Glutamatergic neuron (in vitro differentiated cells): Measurements from ENCODE around the gene GLCE. TPM values are rescaled to one million over a fixed set of nuclear protein-coding genes. Genes with fewer than 3 reads are reported as not detected.

Experiments used
- DNase-seq: peaks from one replicate; pipeline ENCODE4 v3.0.0; 2022
- H3K27ac Mint-ChIP-seq: one replicate; pipeline ENCODE4 v1.8.0; 2020; ENCODE audit warnings: mild to moderate bottlenecking, mixed read lengths, inconsistent platforms; ENCODE audit not compliant: unreplicated experiment
- H3K27me3 Mint-ChIP-seq: one replicate; pipeline ENCODE4 v1.8.0; 2020; ENCODE audit warnings: mild to moderate bottlenecking, moderate library complexity, mixed read lengths, inconsistent platforms; ENCODE audit not compliant: unreplicated experiment
- H3K36me3 Mint-ChIP-seq: one replicate; pipeline ENCODE4 v1.8.0; 2020; ENCODE audit warnings: mild to moderate bottlenecking, mixed read lengths, inconsistent platforms; ENCODE audit not compliant: unreplicated experiment
- H3K4me1 Mint-ChIP-seq: one replicate; pipeline ENCODE4 v1.8.0; 2020; ENCODE audit warnings: mild to moderate bottlenecking, low read depth, mixed read lengths, inconsistent platforms; ENCODE audit not compliant: unreplicated experiment
- H3K4me3 Mint-ChIP-seq: one replicate; pipeline ENCODE4 v1.8.0; 2020; ENCODE audit warnings: mild to moderate bottlenecking, mixed read lengths, inconsistent platforms; ENCODE audit not compliant: unreplicated experiment
- H3K9me3 Mint-ChIP-seq: one replicate; pipeline ENCODE4 v1.8.0; 2020; ENCODE audit warnings: mild to moderate bottlenecking, moderate library complexity, mixed read lengths, inconsistent platforms; ENCODE audit not compliant: unreplicated experiment
- total RNA-seq: library from RNA; stranded (reverse); fragmentation: NEBNext Ultra II Directional; extraction: Animal tissue kit (Norgen Biotek cat#: 25700); gene quantifications from one replicate; pipeline ENCODE4 v1.2.1, GENCODE V29; 2021; ENCODE audit not compliant: unreplicated experiment
- TF ChIP-seq, protein P1 (sequence below): fragments of 200-600 bp; sonication (generic); IDR thresholded peaks from one replicate; pipeline ENCODE4 v1.5.0; 2021; ENCODE audit not compliant: partially characterized antibody, unreplicated experiment

GLCE gene
- total RNA-seq, 1 donor from 2014 or later = 6.7 TPM

DNA sequence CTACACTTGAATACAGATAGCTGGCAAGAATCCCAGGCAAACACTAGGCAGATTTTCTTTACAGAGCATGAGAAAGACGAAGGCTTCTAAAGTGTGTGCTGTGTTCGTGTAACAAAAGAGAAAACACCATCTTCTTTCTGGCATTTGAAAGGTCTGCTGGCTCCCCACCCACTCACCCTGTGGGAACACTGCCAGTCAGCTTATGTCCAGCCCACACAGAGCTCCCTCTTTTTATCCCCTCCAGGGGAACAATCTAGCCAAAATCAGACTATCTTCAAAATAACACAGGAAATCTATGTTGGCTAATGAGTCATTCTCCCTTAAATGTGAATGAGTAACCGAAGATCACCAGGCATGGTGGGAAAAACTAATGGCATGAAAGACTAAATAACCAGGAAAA lies 92.7 kb downstream of the GLCE start:
- no peak for DNase-seq
- TF ChIP-seq, protein P1, sequence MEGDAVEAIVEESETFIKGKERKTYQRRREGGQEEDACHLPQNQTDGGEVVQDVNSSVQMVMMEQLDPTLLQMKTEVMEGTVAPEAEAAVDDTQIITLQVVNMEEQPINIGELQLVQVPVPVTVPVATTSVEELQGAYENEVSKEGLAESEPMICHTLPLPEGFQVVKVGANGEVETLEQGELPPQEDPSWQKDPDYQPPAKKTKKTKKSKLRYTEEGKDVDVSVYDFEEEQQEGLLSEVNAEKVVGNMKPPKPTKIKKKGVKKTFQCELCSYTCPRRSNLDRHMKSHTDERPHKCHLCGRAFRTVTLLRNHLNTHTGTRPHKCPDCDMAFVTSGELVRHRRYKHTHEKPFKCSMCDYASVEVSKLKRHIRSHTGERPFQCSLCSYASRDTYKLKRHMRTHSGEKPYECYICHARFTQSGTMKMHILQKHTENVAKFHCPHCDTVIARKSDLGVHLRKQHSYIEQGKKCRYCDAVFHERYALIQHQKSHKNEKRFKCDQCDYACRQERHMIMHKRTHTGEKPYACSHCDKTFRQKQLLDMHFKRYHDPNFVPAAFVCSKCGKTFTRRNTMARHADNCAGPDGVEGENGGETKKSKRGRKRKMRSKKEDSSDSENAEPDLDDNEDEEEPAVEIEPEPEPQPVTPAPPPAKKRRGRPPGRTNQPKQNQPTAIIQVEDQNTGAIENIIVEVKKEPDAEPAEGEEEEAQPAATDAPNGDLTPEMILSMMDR = no peak
- Mint-ChIP-seq H3K9me3 (no peaks in the 10 kb centered on the region), H3K4me1 (no peaks in the 10 kb centered on the region), H3K27me3 (no peaks in the 10 kb centered on the region), H3K27ac (no peak overlapping the region), H3K36me3 (no peaks in the 10 kb centered on the region), H3K4me3 (no peak overlapping the region)

DNA sequence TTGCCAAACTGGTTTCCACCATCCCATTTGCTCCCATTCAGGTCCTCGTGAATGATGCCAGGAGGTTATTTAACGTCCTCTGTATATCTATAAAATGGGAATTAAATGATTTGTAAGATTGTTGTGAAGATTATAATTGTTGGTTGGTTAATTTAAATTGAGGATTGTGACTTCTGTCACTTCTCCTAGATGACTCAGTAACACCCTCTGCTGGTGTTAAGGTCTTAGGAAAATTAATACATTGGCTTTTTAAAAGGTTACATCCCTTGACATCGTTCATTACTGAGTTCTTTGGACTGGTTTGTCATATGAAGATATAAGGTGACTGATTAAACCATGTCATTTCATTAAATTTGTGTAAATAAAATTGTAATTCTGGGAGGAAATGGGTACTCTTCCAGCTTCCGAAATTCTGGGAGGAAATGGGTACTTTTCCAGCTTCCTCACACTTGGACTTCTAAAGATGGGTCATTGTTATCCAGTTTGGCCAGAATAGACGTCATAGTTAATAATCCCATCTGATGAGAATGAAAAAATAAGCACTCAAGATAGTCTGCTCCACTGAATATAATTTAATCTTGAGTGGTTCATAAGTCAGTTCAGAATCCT lies 105.0 kb downstream of the GLCE start:
- no peak overlapping the region for H3K27ac Mint-ChIP-seq
- no peaks in the 10 kb centered on the region for H3K4me1 Mint-ChIP-seq
- H3K27me3 Mint-ChIP-seq = no peaks in the 10 kb centered on the region
- no peak overlapping the region for H3K4me3 Mint-ChIP-seq
- no peaks in the 10 kb centered on the region for H3K36me3 Mint-ChIP-seq
- DNase-seq = no peak
- no peaks in the 10 kb centered on the region for H3K9me3 Mint-ChIP-seq
- TF ChIP-seq, protein P1 = peak; percentile 59

DNA sequence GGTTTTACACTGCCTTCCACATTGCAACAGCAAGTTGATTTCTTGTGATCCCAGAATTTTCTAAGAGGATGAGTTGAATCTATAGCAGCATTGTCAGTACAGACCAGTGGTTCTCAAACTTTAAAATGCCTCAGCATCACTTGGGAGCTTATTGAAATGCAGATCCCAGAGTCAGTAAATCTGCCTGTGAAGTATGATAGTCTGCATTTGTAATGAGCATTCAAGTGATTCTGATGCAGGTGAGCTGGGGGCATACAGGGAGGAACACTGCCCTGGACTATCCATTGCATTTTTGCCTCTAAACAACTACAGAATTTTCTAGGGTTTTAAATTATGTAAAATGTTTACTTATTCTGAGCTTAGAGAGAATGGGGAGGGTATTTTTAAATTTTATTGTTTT lies 110.8 kb downstream of the GLCE start:
- H3K27me3 Mint-ChIP-seq = no peaks in the 10 kb centered on the region
- no peak for DNase-seq
- H3K9me3 Mint-ChIP-seq = no peaks in the 10 kb centered on the region
- H3K4me3 Mint-ChIP-seq = no peak overlapping the region
- peaks cover 6% of the 10 kb centered on the region for H3K4me1 Mint-ChIP-seq
- no peak overlapping the region for H3K27ac Mint-ChIP-seq
- TF ChIP-seq, protein P1 = no peak
- no peaks in the 10 kb centered on the region for H3K36me3 Mint-ChIP-seq

DNA sequence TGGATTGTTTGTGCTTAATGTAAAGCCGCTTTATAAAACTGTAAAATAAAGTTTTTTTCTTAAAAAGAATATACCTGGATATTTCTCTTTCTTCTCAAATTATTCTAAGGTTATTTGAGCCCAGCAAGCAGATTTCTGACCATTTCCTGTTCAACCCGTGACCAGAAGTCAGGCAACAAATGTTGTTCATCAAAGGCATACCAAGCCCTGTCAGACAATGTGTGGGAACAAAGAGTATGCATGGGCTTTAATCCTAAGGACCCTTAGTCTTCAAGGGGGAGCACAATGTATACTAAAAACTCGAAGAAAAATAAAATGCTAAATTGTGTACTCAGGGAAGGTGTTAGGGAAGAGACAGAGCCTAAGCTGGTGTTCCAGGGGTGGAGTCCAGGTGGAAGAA lies 111.7 kb downstream of the GLCE start:
- Mint-ChIP-seq H3K9me3 (no peaks in the 10 kb centered on the region), H3K4me3 (no peak overlapping the region), H3K36me3 (no peaks in the 10 kb centered on the region), H3K27ac (no peak overlapping the region), H3K4me1 (peaks cover 6% of the 10 kb centered on the region), H3K27me3 (no peaks in the 10 kb centered on the region)
- DNase-seq = no peak
- TF ChIP-seq, protein P1 = no peak

DNA sequence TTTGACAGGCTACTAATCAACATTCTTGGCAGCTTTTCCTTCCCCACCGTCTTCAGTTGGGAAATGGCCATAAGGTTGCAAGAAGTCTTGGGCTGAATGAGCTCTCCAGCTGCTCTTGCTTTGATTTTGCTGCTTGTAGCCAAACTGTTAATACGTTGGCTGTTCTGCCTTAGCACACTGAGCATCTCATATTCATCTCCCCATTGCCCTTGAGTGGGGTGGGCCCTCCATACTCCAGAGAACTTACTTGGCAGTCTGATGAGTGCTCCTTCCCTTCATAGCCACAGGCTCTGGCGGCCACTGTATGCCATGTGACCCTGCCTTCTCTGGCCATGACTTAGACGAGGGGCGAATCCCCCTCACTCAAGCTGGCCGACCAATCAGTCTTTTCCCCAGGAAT lies 112.5 kb downstream of the GLCE start:
- H3K27me3 Mint-ChIP-seq = no peaks in the 10 kb centered on the region
- peaks cover 6% of the 10 kb centered on the region for H3K4me1 Mint-ChIP-seq
- TF ChIP-seq, protein P1 = no peak
- no peak overlapping the region for H3K27ac Mint-ChIP-seq
- H3K4me3 Mint-ChIP-seq = no peak overlapping the region
- no peak for DNase-seq
- no peaks in the 10 kb centered on the region for H3K36me3 Mint-ChIP-seq
- no peaks in the 10 kb centered on the region for H3K9me3 Mint-ChIP-seq
